B cell (primary cell): ENCODE results near the gene TECPR2. TPM values are rescaled to one million over a fixed set of nuclear protein-coding genes. Genes with fewer than 3 reads are reported as not detected.

Experiments used
- ATAC-seq: fragments of 200-7000 bp; cut with Tn5 transposase; one replicate; pipeline ENCODE4 v1.10.0; 2021; ENCODE audit warnings: low read depth, mild to moderate bottlenecking, moderate number of reproducible peaks, moderate library complexity
- CTCF ChIA-PET: fragments of 350-600 bp; sonication (Branson Sonifier 250); formaldehyde crosslinking; loops from one replicate; lab custom pipeline; 2021; ENCODE audit warnings: antibody characterized with exemption, inconsistent platforms; lab: Charles Lee
- POLR2A ChIA-PET: fragments of 350-600 bp; sonication (Branson Sonifier 250); formaldehyde crosslinking; loops from one replicate; lab custom pipeline; 2021; ENCODE audit warnings: antibody characterized with exemption; lab: Charles Lee
- DNase-seq: peaks from one replicate; pipeline ENCODE4 v3.0.0; 2013
- H2AFZ ChIP-seq: 2 replicates; pipeline ENCODE4 v1.6.1; 2012; ENCODE audit warnings: mild to moderate bottlenecking, low read depth, low read length; ENCODE audit not compliant: insufficient read depth, poor library complexity, severe bottlenecking
- H3K27ac ChIP-seq, 2 donors: 1 replicate in 1 of 2; 2 replicates in 1 of 2; pipeline ENCODE4 v1.5.1; 2012 to 2013; ENCODE audit warnings: low read length in 2 of 2, mild to moderate bottlenecking in 2 of 2, moderate library complexity in 1 of 2
- H3K27me3 ChIP-seq, 4 experiments: fragments of 200-600 bp in 1 of 4; sonication (generic) in 1 of 4; replicated peaks in 1 of 4; 1 replicate in 2 of 4; 2 replicates in 2 of 4; pipeline versions ENCODE4 v1.6.1 to v1.7.0; 2013 to 2016; ENCODE audit warnings: low read length in 3 of 4, mild to moderate bottlenecking in 2 of 4, mixed read lengths in 1 of 4, moderate library complexity in 1 of 4; ENCODE audit not compliant: insufficient read depth in 4 of 4, control insufficient read depth in 3 of 4; ENCODE audit errors: control extremely low read depth in 1 of 4
- H3K36me3 ChIP-seq, 2 experiments: replicated peaks in 1 of 2; 1 replicate in 1 of 2; 2 replicates in 1 of 2; pipeline versions ENCODE4 v1.6.1 to v1.7.1; 2013; ENCODE audit warnings: low read length in 1 of 2; ENCODE audit not compliant: insufficient read depth in 2 of 2, control insufficient read depth in 1 of 2; ENCODE audit errors: control extremely low read depth in 1 of 2, extremely low read depth in 1 of 2
- H3K4me1 ChIP-seq, 2 donors: fragments of 200-600 bp in 1 of 2; sonication (generic) in 1 of 2; 1 replicate in 1 of 2; 2 replicates in 1 of 2; pipeline versions ENCODE4 v1.5.1 to v1.6.1; 2013 to 2017; ENCODE audit warnings: low read length in 2 of 2; ENCODE audit not compliant: control insufficient read depth in 2 of 2, insufficient read depth in 2 of 2
- H3K4me2 ChIP-seq: replicated peaks from 2 replicates; pipeline ENCODE3; 2012; ENCODE audit warnings: mild to moderate bottlenecking, low read depth, low read length; ENCODE audit not compliant: poor library complexity, severe bottlenecking
- H3K4me3 ChIP-seq, 5 experiments: fragments of 200-600 bp in 1 of 5; sonication (generic) in 1 of 5; 1 replicate in 3 of 5; 2 replicates in 2 of 5; pipeline versions ENCODE4 v1.5.1 to v1.7.0; 2011 to 2016; ENCODE audit warnings: low read length in 4 of 5, mild to moderate bottlenecking in 4 of 5, low read depth in 2 of 5, control low read depth in 1 of 5, moderate library complexity in 1 of 5; ENCODE audit not compliant: insufficient read depth in 1 of 5; ENCODE audit errors: control extremely low read depth in 1 of 5, extremely low read depth in 1 of 5
- H3K79me2 ChIP-seq: fragments of 200-600 bp; sonication (generic); one replicate; pipeline ENCODE4 v1.6.0; 2016; ENCODE audit warnings: low read length; ENCODE audit not compliant: control insufficient read depth, insufficient read depth
- H3K9ac ChIP-seq: fragments of 200-600 bp; sonication (generic); 2 replicates; pipeline ENCODE4 v1.6.1; 2017; ENCODE audit warnings: mild to moderate bottlenecking, low read length, moderate library complexity
- H3K9me3 ChIP-seq, 3 donors: one replicate each; pipeline versions ENCODE4 v1.6.1 to v1.7.1; 2013; ENCODE audit warnings: low read length in 2 of 3; ENCODE audit not compliant: control insufficient read depth in 2 of 3, insufficient read depth in 1 of 3; ENCODE audit errors: control extremely low read depth in 1 of 3
- H4K20me1 ChIP-seq: 2 replicates; pipeline ENCODE4 v1.6.0; 2012; ENCODE audit warnings: mild to moderate bottlenecking, low read length; ENCODE audit not compliant: insufficient read depth, control insufficient read depth, poor library complexity, severe bottlenecking
- H3K27ac Mint-ChIP-seq: one replicate; pipeline ENCODE4 v1.8.0; 2021; ENCODE audit warnings: mixed read lengths
- H3K27me3 Mint-ChIP-seq: one replicate; pipeline ENCODE4 v1.8.0; 2021; ENCODE audit warnings: mixed read lengths
- H3K4me1 Mint-ChIP-seq: one replicate; pipeline ENCODE4 v1.8.0; 2021; ENCODE audit warnings: mixed read lengths
- H3K4me3 Mint-ChIP-seq: one replicate; pipeline ENCODE4 v1.8.0; 2021; ENCODE audit warnings: mixed read lengths
- H3K9me3 Mint-ChIP-seq: one replicate; pipeline ENCODE4 v1.8.0; 2022; ENCODE audit warnings: mixed read lengths; ENCODE audit not compliant: insufficient read depth
- EZH2 ChIP-seq: IDR thresholded peaks from 2 replicates; pipeline ENCODE4 v1.6.1; 2012; ENCODE audit warnings: borderline replicate concordance, low read depth, mild to moderate bottlenecking, moderate library complexity, low read length; ENCODE audit not compliant: insufficient read depth, poor library complexity, severe bottlenecking
- WGBS: methylation state at CpG from one replicate; pipeline ENCODE4 v1.1.5; 2013; ENCODE audit warnings: missing lambda C conversion rate; ENCODE audit not compliant: insufficient coverage; 5-methylcytosine and 5-hydroxymethylcytosine counted together
- intact Hi-C: fragments of 100-400 bp; cut with micrococcal nuclease; formaldehyde crosslinking; loops from one replicate; pipeline ENCODE4 v1.10.0; 2022
- polyA plus RNA-seq: library from polyadenylated mRNA; depleted of rRNA; stranded (reverse); fragments of >200 nt; gene quantifications from 2 replicates; pipeline ENCODE4 v1.2.3, GENCODE V29; 2012
- total RNA-seq, 2 donors: library from RNA; stranded (reverse); fragments of 120-200 nt in 1 of 2; gene quantifications; 1 replicate in 1 of 2; 2 replicates in 1 of 2; pipeline versions ENCODE4 v1.2.3 to v1.2.4, GENCODE V29; 2013 to 2022
- TF ChIP-seq, protein P1 (sequence below): fragments of 200-600 bp; IDR thresholded peaks from one replicate; pipeline ENCODE4 v1.8.0; 2022; ENCODE audit warnings: antibody characterized with exemption, mild to moderate bottlenecking

TECPR2 gene
- total and polyA plus RNA-seq, 2 donors (not counting 1 experiment from before 2014, with no cell fraction given) = 4.7 to 10.8 TPM

DNA sequence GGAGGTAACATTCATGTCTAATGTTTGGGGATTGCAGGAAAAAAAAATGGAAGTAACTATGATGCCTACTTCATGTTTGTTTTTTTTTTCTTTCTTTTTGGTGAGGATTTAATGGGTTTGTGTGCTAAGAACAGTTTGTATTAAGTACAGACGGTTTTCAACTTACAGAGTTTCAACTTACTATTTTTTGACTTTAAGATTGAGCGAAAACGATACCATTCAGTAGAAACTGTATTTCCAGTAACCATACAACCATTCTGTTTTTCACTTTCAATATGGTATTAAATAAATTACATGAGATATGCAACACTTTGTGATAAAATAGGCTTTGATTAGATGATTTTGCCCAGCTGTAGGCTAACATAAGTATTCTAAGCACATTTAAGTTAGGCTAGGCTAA is 10.4 kb downstream of the TECPR2 start:
- Histone ChIP-seq H3K36me3 (peaks cover 0 to 4% of the 10 kb centered on the region in 2 experiments), H3K9me3 (no peaks in the 10 kb centered on the region), H3K79me2 (no peaks in the 10 kb centered on the region), H3K27ac (no peak overlapping the region), H3K9ac (no peak overlapping the region), H2AFZ (no peak overlapping the region), H3K4me1 (peaks cover 0 to 6% of the 10 kb centered on the region in 2 donors), H4K20me1 (no peaks in the 10 kb centered on the region), H3K4me3 (no peak overlapping the region), H3K27me3 (no peaks in the 10 kb centered on the region), H3K4me2 (no peak overlapping the region)
- H3K9me3 Mint-ChIP-seq = no peaks in the 10 kb centered on the region
- intact Hi-C loops = no loop called here
- ChIA-PET POLR2A (interaction anchor here (0.5 kb wide), 1 partner anchor 227 kb away, joined by 6 read pairs; no protein-coding TSS in a partner anchor), CTCF (no interaction called here)
- ATAC-seq = no peak
- DNase-seq = no peak
- H3K27me3 Mint-ChIP-seq = no peaks in the 10 kb centered on the region
- no peak overlapping the region for H3K27ac Mint-ChIP-seq
- no CpG with 5 or more reads among the region's 3 CpGs for WGBS
- peaks cover 7% of the 10 kb centered on the region for H3K4me1 Mint-ChIP-seq
- no peak for TF ChIP-seq EZH2
- TF ChIP-seq, protein P1, sequence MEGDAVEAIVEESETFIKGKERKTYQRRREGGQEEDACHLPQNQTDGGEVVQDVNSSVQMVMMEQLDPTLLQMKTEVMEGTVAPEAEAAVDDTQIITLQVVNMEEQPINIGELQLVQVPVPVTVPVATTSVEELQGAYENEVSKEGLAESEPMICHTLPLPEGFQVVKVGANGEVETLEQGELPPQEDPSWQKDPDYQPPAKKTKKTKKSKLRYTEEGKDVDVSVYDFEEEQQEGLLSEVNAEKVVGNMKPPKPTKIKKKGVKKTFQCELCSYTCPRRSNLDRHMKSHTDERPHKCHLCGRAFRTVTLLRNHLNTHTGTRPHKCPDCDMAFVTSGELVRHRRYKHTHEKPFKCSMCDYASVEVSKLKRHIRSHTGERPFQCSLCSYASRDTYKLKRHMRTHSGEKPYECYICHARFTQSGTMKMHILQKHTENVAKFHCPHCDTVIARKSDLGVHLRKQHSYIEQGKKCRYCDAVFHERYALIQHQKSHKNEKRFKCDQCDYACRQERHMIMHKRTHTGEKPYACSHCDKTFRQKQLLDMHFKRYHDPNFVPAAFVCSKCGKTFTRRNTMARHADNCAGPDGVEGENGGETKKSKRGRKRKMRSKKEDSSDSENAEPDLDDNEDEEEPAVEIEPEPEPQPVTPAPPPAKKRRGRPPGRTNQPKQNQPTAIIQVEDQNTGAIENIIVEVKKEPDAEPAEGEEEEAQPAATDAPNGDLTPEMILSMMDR = no peak
- no peak overlapping the region for H3K4me3 Mint-ChIP-seq

- intact Hi-C loops = no loop called here
- H3K9me3 ChIP-seq = no peaks in the 10 kb centered on the region
- H3K27me3 ChIP-seq = no peaks in the 10 kb centered on the region
- H3K9me3 Mint-ChIP-seq = no peaks in the 10 kb centered on the region
- peaks cover 0 to 2% of the 10 kb centered on the region in 2 donors for H3K4me1 ChIP-seq
- POLR2A ChIA-PET = no interaction called here
- H3K4me3 ChIP-seq = no peak overlapping the region
- H3K27ac Mint-ChIP-seq = no peak overlapping the region
- TF ChIP-seq EZH2 = no peak
- TF ChIP-seq, protein P1 = no peak
- no peak overlapping the region for H3K9ac ChIP-seq
- no peaks in the 10 kb centered on the region for H4K20me1 ChIP-seq
- no peak overlapping the region for H2AFZ ChIP-seq
- CTCF ChIA-PET = no interaction called here
- DNase-seq = no peak
- H3K4me3 Mint-ChIP-seq = no peak overlapping the region
- ATAC-seq = no peak
- no peaks in the 10 kb centered on the region for H3K79me2 ChIP-seq
- peaks cover 4% of the 10 kb centered on the region for H3K4me1 Mint-ChIP-seq
- H3K27me3 Mint-ChIP-seq = no peaks in the 10 kb centered on the region
- peaks cover 0 to 4% of the 10 kb centered on the region in 2 experiments for H3K36me3 ChIP-seq
- no peak overlapping the region for H3K27ac ChIP-seq
- WGBS = 80% methylated on average over 1 of the region's 2 CpGs
- H3K4me2 ChIP-seq = no peak overlapping the region
Observed at GRCh38 chr14:102374264-102374663, 11.5 kb downstream of the TECPR2 start.
